Measurements from ENCODE around the gene GRIFIN. TPM values are rescaled to one million over a fixed set of nuclear protein-coding genes. Genes with fewer than 3 reads are reported as not detected.
"Not testable (repeated sequence)": the region's sequence is repeated elsewhere in the genome, so short reads cannot be mapped to it uniquely, and the experiment has no call there.

Gene GRIFIN
- total RNA-seq, 1 donor from 2014 or later: not detected

DNA sequence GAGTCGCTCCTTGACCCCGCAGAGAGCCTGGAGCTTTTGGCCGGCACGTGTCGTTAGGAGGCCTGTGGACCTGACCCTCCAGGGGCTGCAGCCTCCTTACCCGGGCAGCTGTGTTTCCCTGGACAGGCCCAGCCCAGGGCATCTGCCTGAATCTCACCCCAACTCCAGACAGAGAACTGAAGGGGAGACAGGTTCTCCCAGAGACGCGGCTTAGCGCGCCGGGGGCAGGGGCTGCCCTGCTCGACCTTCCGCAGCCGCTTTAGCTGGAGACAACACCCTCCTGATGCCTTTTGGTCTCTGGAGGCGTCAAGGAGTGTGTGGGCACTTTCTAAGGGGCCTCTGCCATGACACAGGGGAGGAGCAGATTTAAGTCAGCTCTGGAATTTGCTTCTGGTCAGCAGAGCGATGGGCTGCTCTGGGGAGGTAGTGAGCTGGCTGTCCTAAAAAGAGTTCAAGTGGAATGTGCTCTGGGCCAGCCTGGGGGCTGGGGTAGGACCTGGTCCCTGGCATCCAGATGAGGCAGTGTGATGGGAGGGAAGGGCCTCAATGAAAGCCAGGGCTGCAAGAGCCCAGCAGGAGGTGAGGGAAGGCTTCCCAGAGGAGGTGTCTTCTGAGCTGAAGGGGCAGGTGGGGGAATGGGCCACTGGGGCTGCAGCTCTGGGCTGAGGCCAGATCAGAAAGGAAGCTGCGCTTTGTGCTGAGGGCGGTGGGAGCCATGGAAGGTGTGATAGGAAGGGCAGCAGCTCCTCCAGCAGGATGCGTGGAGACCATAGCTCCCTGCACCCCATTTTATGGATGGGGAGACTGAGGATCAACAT, 5.8 kb downstream of the GRIFIN start:
- no peak overlapping the region for H3K27ac ChIP-seq
- no peaks in the 10 kb centered on the region for H3K27me3 ChIP-seq
- ATAC-seq (no peak), DNase-seq (no peak)
- intact Hi-C loops (cut with DNase I): no loop called here
- H3K9me3 ChIP-seq: no peaks in the 10 kb centered on the region
- H3K36me3 ChIP-seq: no peaks in the 10 kb centered on the region
- TF ChIP-seq, protein P1, sequence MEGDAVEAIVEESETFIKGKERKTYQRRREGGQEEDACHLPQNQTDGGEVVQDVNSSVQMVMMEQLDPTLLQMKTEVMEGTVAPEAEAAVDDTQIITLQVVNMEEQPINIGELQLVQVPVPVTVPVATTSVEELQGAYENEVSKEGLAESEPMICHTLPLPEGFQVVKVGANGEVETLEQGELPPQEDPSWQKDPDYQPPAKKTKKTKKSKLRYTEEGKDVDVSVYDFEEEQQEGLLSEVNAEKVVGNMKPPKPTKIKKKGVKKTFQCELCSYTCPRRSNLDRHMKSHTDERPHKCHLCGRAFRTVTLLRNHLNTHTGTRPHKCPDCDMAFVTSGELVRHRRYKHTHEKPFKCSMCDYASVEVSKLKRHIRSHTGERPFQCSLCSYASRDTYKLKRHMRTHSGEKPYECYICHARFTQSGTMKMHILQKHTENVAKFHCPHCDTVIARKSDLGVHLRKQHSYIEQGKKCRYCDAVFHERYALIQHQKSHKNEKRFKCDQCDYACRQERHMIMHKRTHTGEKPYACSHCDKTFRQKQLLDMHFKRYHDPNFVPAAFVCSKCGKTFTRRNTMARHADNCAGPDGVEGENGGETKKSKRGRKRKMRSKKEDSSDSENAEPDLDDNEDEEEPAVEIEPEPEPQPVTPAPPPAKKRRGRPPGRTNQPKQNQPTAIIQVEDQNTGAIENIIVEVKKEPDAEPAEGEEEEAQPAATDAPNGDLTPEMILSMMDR (IDR thresholded peaks at IDR 0.05): no peak
- H3K4me3 ChIP-seq: no peak overlapping the region
- H3K4me1 ChIP-seq: peaks cover 7% of the 10 kb centered on the region

DNA sequence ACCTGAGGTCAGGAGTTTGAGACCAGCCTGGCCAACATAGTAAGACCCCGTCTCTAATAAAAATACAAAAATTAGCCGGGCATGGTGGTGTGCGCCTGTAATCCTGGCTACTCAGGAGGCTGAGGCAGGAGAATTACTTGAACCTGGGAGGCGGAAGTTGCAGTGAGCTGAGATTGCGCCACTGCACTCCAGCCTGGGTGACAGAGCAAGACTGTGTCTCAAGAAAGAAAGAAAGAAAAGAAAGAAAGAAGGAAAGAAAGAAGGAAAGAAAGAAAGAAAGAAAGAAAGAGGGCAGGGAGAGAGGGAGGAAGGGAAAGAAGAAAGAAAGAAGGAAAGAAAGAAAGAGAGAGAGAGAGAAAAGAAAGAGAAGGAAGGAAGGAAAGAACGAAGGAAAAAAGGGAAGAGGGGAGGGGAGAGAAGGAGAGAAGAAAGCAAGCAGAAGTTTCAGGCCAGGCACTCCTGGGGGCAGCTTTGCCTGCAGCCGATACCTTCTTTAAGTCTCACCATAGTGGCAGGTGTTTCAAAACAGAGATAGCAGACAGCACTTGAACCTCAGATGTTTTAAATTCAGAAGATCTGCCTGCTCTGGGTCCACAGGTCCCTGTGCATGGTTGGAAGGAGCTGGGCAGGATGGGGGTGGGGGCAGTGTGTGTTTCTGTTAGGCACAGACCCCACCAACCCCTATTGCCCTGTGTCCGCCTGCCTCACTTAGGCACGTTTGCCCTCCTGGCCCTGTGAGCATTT, 6.6 kb downstream of the GRIFIN start:
- ATAC-seq; H3K27me3 ChIP-seq; H3K4me1 ChIP-seq; H3K27ac ChIP-seq; intact Hi-C loops (cut with DNase I); DNase-seq; H3K36me3 ChIP-seq; H3K4me3 ChIP-seq; H3K9me3 ChIP-seq: not testable (repeated sequence)

DNA sequence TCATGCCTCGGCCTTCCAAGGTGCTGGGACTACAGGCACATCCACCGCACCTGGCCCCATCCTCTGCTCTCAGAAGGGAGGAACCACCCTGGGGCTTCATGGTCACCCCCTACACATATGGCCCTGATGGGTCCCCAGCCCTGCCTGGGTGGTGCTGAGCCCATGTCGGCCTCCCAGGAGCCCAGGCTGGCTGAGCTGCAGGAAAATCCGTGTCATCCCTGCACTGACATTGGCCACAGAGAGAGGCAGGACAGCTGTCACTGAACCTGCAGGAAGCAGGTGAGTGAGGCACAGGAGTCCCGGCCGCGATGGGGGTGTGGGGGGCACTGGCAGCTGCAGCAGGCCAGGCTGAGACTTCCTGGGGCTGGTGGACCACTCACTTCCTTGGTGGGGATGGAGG, 8.0 kb downstream of the GRIFIN start:
- Histone ChIP-seq H3K27ac (no peak overlapping the region), H3K4me3 (no peak overlapping the region), H3K27me3 (no peaks in the 10 kb centered on the region), H3K4me1 (peaks cover 7% of the 10 kb centered on the region), H3K36me3 (no peaks in the 10 kb centered on the region), H3K9me3 (no peaks in the 10 kb centered on the region)
- TF ChIP-seq, protein P1 (IDR thresholded peaks at IDR 0.05): no peak
- no peak for ATAC-seq
- intact Hi-C loops (cut with DNase I): no loop called here
- no peak for DNase-seq

DNA sequence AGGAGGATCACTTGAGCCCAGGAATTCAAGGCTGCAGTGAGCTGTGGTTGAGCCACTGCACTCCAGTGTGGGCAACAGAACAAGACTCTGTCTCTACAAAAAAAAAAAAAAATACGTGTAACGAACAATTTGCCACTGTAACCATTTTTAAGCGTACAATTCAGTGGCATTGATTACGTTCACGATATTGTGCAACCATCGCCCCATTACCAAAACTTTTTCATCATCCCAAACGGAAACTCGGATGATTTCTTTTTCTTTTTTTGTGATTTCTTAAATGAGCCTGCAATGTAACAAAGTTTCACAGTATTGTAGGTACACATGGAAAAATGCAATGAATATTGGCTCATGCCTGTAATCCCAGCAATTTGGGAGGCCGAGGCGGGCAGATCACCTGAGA, 9.5 kb downstream of the GRIFIN start:
- TF ChIP-seq, protein P1 (IDR thresholded peaks at IDR 0.05): no peak
- no peaks in the 10 kb centered on the region for H3K36me3 ChIP-seq

DNA sequence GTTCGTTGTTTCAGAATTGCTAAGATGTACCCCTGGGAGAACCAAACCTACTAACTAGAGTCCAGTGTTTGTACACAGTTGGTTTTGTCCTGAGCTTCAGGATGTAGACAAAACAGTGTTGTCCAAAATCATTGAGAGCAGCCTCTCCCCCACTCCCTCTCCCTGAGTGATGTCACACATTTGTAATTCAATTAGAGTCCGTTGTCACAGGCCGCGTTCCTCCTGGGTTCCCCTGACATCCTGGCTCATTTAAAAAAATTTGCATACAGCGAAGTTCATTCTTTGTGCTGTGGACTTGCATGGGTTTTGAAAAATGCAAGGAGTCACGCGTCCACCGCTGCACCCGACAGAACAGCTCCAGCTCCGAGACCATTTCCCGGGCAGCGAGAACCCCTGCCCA, 10.3 kb downstream of the GRIFIN start:
- Histone ChIP-seq H3K4me3 (no peak overlapping the region), H3K27me3 (no peaks in the 10 kb centered on the region), H3K9me3 (no peaks in the 10 kb centered on the region), H3K27ac (no peak overlapping the region), H3K4me1 (no peaks in the 10 kb centered on the region), H3K36me3 (no peaks in the 10 kb centered on the region)
- DNase-seq (no peak), ATAC-seq (no peak)
- TF ChIP-seq, protein P1 (IDR thresholded peaks at IDR 0.05): no peak
- intact Hi-C loops (cut with DNase I): no loop called here

More for the DNA sequence above, 9.5 kb downstream of the GRIFIN start:
- no peak overlapping the region for H3K27ac ChIP-seq
- no peaks in the 10 kb centered on the region for H3K9me3 ChIP-seq
- no peak overlapping the region for H3K4me3 ChIP-seq
- no peaks in the 10 kb centered on the region for H3K27me3 ChIP-seq
- no peak for DNase-seq
- ATAC-seq: no peak
- H3K4me1 ChIP-seq: peaks cover 5% of the 10 kb centered on the region
- intact Hi-C loops (cut with DNase I): no loop called here

DNA sequence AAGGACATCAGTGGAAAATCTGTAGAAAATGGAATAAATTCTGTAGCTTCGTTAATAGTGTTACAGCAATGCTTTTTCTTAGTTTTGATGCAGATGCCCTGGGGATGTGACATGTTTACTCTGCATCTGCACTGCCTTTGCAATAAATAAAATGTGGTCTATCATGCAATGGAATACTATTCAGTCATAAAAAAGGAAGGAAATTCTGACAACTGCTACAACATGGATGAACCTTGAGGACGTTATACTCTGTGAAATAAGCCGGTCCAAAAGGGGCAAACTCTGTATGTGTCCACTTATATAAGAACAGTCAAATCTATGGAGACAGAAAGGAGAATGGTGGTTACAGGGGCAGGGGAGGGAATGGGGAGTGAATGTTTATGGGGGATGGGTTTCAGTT, 13.5 kb downstream of the GRIFIN start:
- H3K27ac ChIP-seq: no peak overlapping the region
- TF ChIP-seq, protein P1 (IDR thresholded peaks at IDR 0.05): no peak
- H3K9me3 ChIP-seq: no peaks in the 10 kb centered on the region
- intact Hi-C loops (cut with DNase I): no loop called here
- DNase-seq (no peak), ATAC-seq (no peak)
- H3K4me3 ChIP-seq: no peak overlapping the region
- no peaks in the 10 kb centered on the region for H3K36me3 ChIP-seq
- no peaks in the 10 kb centered on the region for H3K4me1 ChIP-seq
- no peaks in the 10 kb centered on the region for H3K27me3 ChIP-seq
